H54 (cell line): ENCODE measurements around the gene MRPL17.

ENCODE experiments used
- DNase-seq: peaks from one replicate; pipeline ENCODE4 v3.0.0; 2011; ENCODE audit warnings: low spot score, mixed read lengths; ENCODE audit not compliant: insufficient read length
- FAIRE-seq: peaks from 3 replicates; lab custom pipeline; 2011; peaks lifted over from hg19 to GRCh38; lab: Jason Lieb, UNC
- POLR2A ChIP-seq: IDR thresholded peaks from 2 replicates; pipeline ENCODE4 v1.6.1; 2011; ENCODE audit warnings: low read depth, mild to moderate bottlenecking, low read length

Gene MRPL17

DNA sequence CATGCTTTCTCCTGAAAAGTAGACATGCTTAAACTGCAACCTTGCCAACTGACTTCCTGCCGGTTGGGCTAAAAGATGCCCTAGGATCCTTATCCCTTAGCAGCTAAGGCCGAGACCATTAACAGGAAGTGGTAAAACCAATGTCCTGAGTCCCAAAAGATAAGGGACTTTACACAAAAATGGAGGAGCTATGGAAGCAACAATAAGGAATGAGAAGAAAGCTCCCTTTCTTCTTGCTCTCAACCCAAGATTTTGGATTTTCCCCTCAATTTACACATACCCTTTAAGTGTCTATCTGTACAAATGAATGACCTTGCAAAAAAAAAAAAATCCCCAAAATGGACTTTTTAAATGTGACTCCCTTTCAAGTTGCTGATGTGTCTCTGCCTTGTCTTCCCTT is 11.1 kb downstream of the MRPL17 start:
- FAIRE-seq (no peak), DNase-seq (no peak)
- no peak for TF ChIP-seq POLR2A

GRCh38 chr11:6670202-6670830 is 12.8 kb downstream of the MRPL17 start:
- no peak for TF ChIP-seq POLR2A
- no peak for FAIRE-seq
- no peak for DNase-seq

GRCh38 chr11:6667733-6668374 is 15.3 kb downstream of the MRPL17 start:
- DNase-seq (no peak), FAIRE-seq (no peak)
- TF ChIP-seq POLR2A: no peak

- DNase-seq (no peak), FAIRE-seq (no peak)
- TF ChIP-seq POLR2A: no peak
Measured at GRCh38 chr11:6666302-6667183, 16.6 kb downstream of the MRPL17 start.

- TF ChIP-seq POLR2A: no peak
- DNase-seq (no peak), FAIRE-seq (no peak)
Measured at GRCh38 chr11:6664551-6664950, 18.6 kb downstream of the MRPL17 start.

DNA sequence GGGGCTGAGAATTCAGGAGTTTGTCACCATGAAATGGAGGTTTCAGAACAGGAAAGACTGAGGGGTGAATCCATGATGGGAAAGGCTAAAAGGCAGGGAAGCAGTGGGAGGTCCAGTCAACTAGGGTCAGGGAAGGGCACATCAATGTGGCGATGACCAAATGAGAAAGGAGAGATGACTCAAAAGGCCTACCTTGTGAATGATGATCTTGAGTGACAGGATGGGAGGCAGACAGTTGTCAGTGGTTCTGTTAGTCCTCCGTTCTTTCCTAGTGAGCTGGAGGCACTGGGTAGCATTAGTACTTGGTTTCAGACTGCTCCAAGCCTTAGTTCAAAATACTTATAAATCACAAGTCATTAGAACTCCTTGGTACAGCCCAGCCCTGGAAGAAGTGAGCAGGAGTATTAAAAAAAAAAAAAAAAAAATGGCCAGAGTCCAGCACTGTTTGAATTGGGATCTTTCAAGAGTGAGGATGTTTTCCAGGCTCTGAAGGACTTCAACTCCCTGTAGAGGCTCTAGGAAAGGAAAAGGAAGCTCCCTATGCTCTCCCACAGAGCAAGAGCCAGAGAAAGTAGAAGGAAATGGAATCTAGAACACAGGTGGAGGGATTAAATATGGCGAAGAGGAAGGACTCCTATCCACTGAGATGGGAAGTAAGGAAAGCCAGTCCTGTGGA is 19.2 kb downstream of the MRPL17 start:
- no peak for DNase-seq
- FAIRE-seq: no peak
- TF ChIP-seq POLR2A: no peak

- FAIRE-seq (no peak), DNase-seq (no peak)
- no peak for TF ChIP-seq POLR2A
Measured at GRCh38 chr11:6660712-6661111, 22.4 kb downstream of the MRPL17 start.

DNA sequence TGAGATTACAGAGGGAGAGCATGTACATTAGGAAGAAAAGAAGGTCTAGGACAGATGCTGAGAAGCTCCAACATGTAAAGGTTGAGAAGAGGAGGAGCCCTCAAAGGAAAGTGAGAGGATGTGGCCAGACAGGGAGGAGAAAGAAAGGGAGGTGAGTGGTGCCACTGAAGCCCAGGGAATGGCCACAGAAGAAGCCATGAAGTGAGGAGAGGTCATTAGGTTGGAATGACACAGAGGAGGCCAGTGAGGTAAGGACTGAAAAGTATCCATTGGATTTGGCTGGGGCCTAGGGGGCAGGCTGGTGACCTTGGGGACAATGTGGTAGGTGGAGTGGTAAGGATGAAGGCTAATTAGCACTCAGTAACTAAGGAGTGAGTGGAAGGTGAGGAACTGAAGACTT is 24.5 kb downstream of the MRPL17 start:
- no peak for FAIRE-seq

DNA sequence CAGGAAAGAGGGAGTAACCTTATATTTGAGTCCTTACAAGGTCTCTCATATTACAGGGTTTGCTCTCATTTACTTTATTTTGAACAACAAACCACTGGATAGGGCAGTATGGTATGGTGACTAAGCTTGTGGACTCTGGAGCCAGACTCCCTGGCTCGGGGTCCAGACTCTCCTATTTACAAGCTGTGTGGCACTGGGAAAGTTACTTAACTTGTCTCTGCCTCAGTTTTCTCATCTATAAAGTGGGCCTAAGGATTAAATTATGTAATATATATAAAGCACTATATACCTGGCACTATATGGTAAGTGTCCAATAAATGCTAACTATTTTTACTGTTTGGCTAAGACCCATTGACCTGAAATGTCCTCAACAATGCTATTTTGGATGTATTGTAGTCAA is 25.8 kb downstream of the MRPL17 start:
- no peak for FAIRE-seq
- no peak for DNase-seq
- no peak for TF ChIP-seq POLR2A

More for the DNA sequence above, 24.5 kb downstream of the MRPL17 start:
- TF ChIP-seq POLR2A: no peak
- no peak for DNase-seq

- FAIRE-seq: no peak
- no peak for DNase-seq
- TF ChIP-seq POLR2A: no peak
Measured at GRCh38 chr11:6656936-6657335, 26.2 kb downstream of the MRPL17 start.

DNA sequence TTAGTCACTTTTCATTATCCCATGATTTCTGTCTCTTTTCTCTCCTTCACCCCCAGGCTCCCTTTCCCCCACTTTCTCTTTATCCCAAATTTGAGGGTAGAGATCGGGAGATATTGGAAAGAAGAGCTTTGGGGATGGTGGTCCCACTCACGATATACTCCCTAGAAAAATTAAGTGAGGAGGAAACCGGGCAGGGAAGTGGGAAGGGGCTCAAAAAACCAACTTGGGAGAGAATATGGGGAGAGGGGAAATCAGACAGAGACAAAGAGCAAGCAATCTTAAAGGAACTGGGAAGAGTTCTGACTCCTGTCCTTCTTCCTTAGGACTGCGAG is 26.6 kb downstream of the MRPL17 start:
- DNase-seq: no peak
- FAIRE-seq: no peak
- no peak for TF ChIP-seq POLR2A

DNA sequence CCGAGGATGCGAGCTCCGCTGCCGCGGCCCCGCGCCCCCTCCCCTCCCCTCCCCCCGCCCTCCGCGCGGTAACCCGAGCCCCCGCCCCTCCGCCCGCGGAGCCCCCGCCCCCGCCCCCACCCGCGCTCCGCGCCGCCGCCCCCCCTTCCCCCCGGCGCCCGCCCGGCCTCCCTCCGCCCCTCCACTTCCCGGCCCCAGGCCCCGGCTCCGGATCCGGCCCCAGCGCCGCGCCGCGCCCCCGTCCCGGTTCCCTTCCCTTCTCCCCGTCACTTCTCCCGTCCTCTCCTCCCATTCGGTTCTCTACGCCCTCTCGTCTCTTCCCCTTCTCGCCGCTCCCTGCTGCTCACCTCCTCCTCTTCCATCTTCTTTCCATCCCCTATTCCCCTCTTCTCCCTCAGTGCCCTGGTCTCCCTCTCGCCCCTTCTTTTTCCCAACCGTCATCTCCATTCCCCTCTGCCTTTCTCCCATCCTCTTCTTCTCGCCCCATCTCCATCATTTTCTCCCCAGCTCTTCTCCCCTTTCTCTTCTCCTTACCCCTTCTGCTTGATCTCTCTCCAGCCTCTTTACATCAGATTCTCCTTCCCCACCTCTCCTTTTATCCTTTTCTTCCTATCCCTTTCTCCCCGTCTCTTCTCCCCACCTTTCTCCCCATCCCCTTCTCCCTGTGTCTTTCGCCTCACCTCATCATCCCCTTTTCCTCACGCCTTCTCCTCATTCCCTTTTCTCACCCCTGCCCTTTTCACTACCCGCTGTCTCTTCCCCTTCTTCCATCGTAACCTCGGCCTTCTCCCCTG is 27.2 kb downstream of the MRPL17 start, which contains the start of gene DCHS1:
DCHS1 (minus strand) TSS at position 20 of the 794 bp plus-strand sequence. CDS start 14,196 bp downstream, outside the sequence.
- TF ChIP-seq POLR2A: no peak
- FAIRE-seq: no peak
- no peak for DNase-seq

GRCh38 chr11:6655020-6655789 is 27.9 kb downstream of the MRPL17 start:
- DNase-seq: no peak
- TF ChIP-seq POLR2A: no peak
- no peak for FAIRE-seq
